Measurements from ENCODE around the gene EML4. TPM values are rescaled to one million over a fixed set of nuclear protein-coding genes. Genes with fewer than 3 reads are reported as not detected.

The EML4 gene
- total RNA-seq, 4 donors from 2014 or later: 3.0 to 5.0 (median 4.6) TPM

DNA sequence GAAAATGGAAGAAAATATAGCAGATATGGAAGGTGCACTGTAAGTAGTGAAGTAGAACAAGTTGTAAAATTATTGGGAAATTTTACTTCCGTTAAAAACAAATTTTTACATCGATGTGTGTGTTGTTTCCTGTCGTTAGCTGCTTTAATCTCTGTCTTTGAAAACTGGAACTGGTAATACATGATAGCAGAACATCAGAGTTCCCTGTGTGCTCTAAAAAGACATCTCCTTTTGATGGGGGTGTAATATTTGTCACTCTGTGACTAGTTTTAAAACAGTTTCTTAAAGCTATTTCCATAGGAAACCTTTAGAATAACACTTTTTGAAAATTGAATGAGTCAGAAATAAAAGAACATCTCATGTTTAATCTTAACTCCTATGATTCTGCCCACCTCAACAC lies 148.3 kb downstream of the EML4 start:
- Histone ChIP-seq H3K4me1 (no peaks in the 10 kb centered on the region), H3K36me3 (peaks cover 0 to 4% of the 10 kb centered on the region in 2 donors), H3K27ac (no peak overlapping the region), H3K4me3 (no peak overlapping the region), H3K9me3 (no peaks in the 10 kb centered on the region), H3K27me3 (no peaks in the 10 kb centered on the region)
- ATAC-seq (no peak), DNase-seq (no peak)
- intact Hi-C loops (cut with DNase I; ENCODE audit: low total_unique reads): no loop called here
- TF ChIP-seq, protein P1, sequence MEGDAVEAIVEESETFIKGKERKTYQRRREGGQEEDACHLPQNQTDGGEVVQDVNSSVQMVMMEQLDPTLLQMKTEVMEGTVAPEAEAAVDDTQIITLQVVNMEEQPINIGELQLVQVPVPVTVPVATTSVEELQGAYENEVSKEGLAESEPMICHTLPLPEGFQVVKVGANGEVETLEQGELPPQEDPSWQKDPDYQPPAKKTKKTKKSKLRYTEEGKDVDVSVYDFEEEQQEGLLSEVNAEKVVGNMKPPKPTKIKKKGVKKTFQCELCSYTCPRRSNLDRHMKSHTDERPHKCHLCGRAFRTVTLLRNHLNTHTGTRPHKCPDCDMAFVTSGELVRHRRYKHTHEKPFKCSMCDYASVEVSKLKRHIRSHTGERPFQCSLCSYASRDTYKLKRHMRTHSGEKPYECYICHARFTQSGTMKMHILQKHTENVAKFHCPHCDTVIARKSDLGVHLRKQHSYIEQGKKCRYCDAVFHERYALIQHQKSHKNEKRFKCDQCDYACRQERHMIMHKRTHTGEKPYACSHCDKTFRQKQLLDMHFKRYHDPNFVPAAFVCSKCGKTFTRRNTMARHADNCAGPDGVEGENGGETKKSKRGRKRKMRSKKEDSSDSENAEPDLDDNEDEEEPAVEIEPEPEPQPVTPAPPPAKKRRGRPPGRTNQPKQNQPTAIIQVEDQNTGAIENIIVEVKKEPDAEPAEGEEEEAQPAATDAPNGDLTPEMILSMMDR (IDR thresholded peaks at IDR 0.05 in 4 of 5, conservative IDR thresholded peaks at IDR 0.05 in 1 of 5): no peak
- no peak for TF ChIP-seq POLR2A (IDR thresholded peaks at IDR 0.05)
- in situ Hi-C loops (cut with MboI; ENCODE audit: low sequenced_read_pairs in 4 of 4): no loop called here

DNA sequence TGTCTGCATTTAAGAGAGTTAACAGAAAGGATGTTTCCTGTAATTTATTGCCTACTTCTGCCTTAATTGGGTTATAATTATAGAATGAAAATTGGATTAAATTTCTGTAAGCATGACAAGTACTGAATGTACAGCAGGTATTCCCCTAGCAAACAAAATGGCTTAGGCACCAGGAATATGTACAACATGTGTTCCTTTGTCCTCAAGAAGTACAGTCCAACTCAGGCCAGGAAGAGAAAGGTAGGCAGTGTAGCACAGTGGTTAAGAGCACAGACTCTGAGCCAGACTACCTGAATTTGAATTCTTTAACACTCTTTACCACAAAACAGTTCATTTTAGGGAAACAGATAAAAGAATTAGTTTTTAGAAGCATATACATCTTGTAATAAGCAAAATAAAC lies 148.8 kb downstream of the EML4 start:
- no peak for ATAC-seq
- in situ Hi-C loops (cut with MboI; ENCODE audit: low sequenced_read_pairs in 4 of 4): no loop called here
- Histone ChIP-seq H3K36me3 (peaks cover 0 to 4% of the 10 kb centered on the region in 2 donors), H3K27ac (no peak overlapping the region), H3K9me3 (no peaks in the 10 kb centered on the region), H3K4me1 (no peaks in the 10 kb centered on the region), H3K27me3 (no peaks in the 10 kb centered on the region), H3K4me3 (no peak overlapping the region)
- DNase-seq: no peak
- TF ChIP-seq POLR2A (IDR thresholded peaks at IDR 0.05): no peak
- TF ChIP-seq, protein P1 (IDR thresholded peaks at IDR 0.05 in 4 of 5, conservative IDR thresholded peaks at IDR 0.05 in 1 of 5): no peak
- intact Hi-C loops (cut with DNase I; ENCODE audit: low total_unique reads): no loop called here

DNA sequence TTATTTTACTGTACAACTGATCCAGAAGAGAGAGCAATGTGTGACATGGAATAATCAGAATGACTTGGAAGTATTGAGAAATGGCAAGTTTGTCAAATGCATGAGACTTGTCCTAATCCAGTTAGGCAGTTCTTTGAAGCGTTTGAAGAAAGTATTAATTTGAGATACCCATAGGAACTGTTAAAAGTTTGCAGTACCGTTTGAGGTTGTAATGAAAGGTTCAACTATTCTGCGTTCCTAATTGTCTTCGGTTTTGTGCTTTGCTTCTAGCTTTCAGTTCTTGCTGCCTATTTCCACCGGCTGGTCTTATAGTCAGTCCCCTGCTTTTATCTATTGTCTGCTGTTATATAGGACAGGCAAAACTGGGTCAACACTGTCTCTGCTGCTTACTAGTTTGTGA lies 150.1 kb downstream of the EML4 start:
- intact Hi-C loops (cut with DNase I; ENCODE audit: low total_unique reads): no loop called here
- Histone ChIP-seq H3K36me3 (peaks cover 0 to 4% of the 10 kb centered on the region in 2 donors), H3K27ac (no peak overlapping the region), H3K4me1 (no peaks in the 10 kb centered on the region), H3K9me3 (no peaks in the 10 kb centered on the region), H3K4me3 (no peak overlapping the region), H3K27me3 (no peaks in the 10 kb centered on the region)
- DNase-seq: no peak
- in situ Hi-C loops (cut with MboI; ENCODE audit: low sequenced_read_pairs in 4 of 4): no loop called here
- TF ChIP-seq, protein P1 (IDR thresholded peaks at IDR 0.05 in 4 of 5, conservative IDR thresholded peaks at IDR 0.05 in 1 of 5): no peak
- no peak for TF ChIP-seq POLR2A (IDR thresholded peaks at IDR 0.05)
- no peak for ATAC-seq

DNA sequence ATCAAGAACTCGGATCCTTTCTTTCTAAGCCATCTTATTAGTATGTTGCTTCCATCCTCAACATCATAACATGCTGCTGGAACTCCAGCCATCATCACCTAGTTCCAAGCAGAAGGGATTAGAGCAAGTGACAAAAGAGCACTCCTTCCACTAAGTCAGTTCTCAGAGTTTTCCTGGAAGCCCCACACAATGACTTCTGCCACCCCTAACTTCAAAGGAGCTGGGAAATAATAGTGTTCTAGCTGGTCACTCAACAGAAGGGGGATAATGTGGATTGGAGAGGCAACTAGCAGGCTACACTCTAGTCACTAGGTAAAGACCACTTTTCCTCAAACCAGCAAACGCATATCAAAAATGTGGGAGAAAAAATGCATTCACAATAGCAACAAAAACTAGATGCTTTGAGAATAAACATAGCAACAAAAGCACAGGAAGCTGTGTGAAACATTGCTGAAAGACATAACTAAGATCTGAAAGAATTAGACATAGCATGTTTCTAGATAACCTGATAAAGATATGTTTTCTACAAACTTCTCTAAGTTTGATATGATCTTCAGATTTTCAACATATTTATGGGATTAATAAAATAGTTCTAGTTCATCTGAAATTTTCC lies 152.4 kb downstream of the EML4 start:
- H3K4me1 ChIP-seq: no peaks in the 10 kb centered on the region
- no peaks in the 10 kb centered on the region for H3K27me3 ChIP-seq
- intact Hi-C loops (cut with DNase I; ENCODE audit: low total_unique reads): no loop called here
- in situ Hi-C loops (cut with MboI; ENCODE audit: low sequenced_read_pairs in 4 of 4): no loop called here
- H3K9me3 ChIP-seq: no peaks in the 10 kb centered on the region
- no peak overlapping the region for H3K27ac ChIP-seq
- no peak overlapping the region for H3K4me3 ChIP-seq
- DNase-seq: no peak
- TF ChIP-seq, protein P1 (IDR thresholded peaks at IDR 0.05 in 4 of 5, conservative IDR thresholded peaks at IDR 0.05 in 1 of 5): no peak
- no peak for ATAC-seq
- H3K36me3 ChIP-seq: peaks cover 0 to 4% of the 10 kb centered on the region in 2 donors

DNA sequence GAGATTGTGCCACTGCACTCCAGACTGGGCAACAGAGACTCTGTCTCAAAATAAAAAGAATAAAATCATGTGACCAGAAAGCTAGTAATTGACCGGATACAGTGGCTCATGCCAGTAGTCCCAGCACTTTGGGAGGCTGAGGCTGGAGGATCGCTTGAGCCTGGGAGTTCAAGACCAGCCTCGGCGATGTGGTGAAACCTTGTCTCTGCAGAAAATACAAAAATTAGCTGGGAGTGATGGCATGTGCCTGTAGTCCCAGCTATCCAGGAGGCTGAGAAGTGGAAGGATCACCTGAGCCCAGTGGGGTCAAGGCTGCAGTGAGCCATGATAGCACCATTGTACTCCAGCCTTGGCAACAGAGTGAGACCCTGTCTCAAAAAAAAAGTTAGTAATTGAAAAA lies 155.1 kb downstream of the EML4 start:
- TF ChIP-seq, protein P1 (IDR thresholded peaks at IDR 0.05 in 4 of 5, conservative IDR thresholded peaks at IDR 0.05 in 1 of 5): no peak
- TF ChIP-seq POLR2A (IDR thresholded peaks at IDR 0.05): no peak
- intact Hi-C loops (cut with DNase I; ENCODE audit: low total_unique reads) (no loop called here), in situ Hi-C loops (cut with MboI; ENCODE audit: low sequenced_read_pairs in 4 of 4) (no loop called here)
- Histone ChIP-seq H3K36me3 (peaks cover 0 to 4% of the 10 kb centered on the region in 2 donors), H3K4me1 (no peaks in the 10 kb centered on the region), H3K27me3 (no peaks in the 10 kb centered on the region), H3K9me3 (no peaks in the 10 kb centered on the region), H3K4me3 (no peak overlapping the region), H3K27ac (no peak overlapping the region)
- DNase-seq (no peak), ATAC-seq (no peak)

Measured in gastrocnemius medialis (tissue), 4 donors.